Naive B cell (primary cell): ENCODE data around the gene ADAMTS9. TPM values are rescaled to one million over a fixed set of nuclear protein-coding genes. Genes with fewer than 3 reads are reported as not detected.
"Not testable (repeated sequence)": the region's sequence is repeated elsewhere in the genome, so short reads cannot be mapped to it uniquely, and the experiment has no call there.

Experiments
- ATAC-seq, 2 donors: fragments of 150-1000 bp; cut with Tn5 transposase; 2 replicates each; pipeline ENCODE4 v1.10.0; 2021; ENCODE audit warnings: low read depth in 2 of 2, mild to moderate bottlenecking in 2 of 2, moderate library complexity in 2 of 2
- DNase-seq: peaks from one replicate; pipeline ENCODE4 v3.0.0; 2022
- H3K27ac Mint-ChIP-seq, 6 donors: one replicate each; pipeline ENCODE4 v1.8.0; 2020 to 2022; ENCODE audit warnings: mild to moderate bottlenecking in 6 of 6, mixed read lengths in 6 of 6, moderate library complexity in 5 of 6, inconsistent platforms in 2 of 6
- H3K27me3 Mint-ChIP-seq, 3 donors: one replicate each; pipeline ENCODE4 v1.8.0; 2021 to 2022; ENCODE audit warnings: mixed read lengths in 3 of 3, mild to moderate bottlenecking in 1 of 3
- H3K36me3 Mint-ChIP-seq, 2 donors: one replicate each; pipeline ENCODE4 v1.8.0; 2020 to 2022; ENCODE audit warnings: mixed read lengths in 2 of 2, inconsistent platforms in 1 of 2, mild to moderate bottlenecking in 1 of 2
- H3K4me1 Mint-ChIP-seq, 3 donors: one replicate each; pipeline ENCODE4 v1.8.0; 2020 to 2022; ENCODE audit warnings: mixed read lengths in 3 of 3, inconsistent platforms in 1 of 3, mild to moderate bottlenecking in 1 of 3, moderate library complexity in 1 of 3
- H3K4me3 Mint-ChIP-seq, 8 donors: one replicate each; pipeline ENCODE4 v1.8.0; 2020 to 2022; ENCODE audit warnings: mild to moderate bottlenecking in 8 of 8, mixed read lengths in 8 of 8, moderate library complexity in 8 of 8, inconsistent platforms in 2 of 8
- H3K9me3 Mint-ChIP-seq, 7 donors: one replicate each; pipeline ENCODE4 v1.8.0; 2020 to 2022; ENCODE audit warnings: mixed read lengths in 7 of 7, mild to moderate bottlenecking in 5 of 7, inconsistent platforms in 2 of 7, moderate library complexity in 1 of 7
- polyA plus RNA-seq, 6 donors: library from polyadenylated mRNA; unstranded; fragments of 300-500 nt; fragmentation: Illumina TruSeq; gene quantifications; one replicate each; pipeline ENCODE4 v1.2.3, GENCODE V29; 2021; ENCODE audit warnings: low read depth in 6 of 6

ADAMTS9 gene
- polyA plus RNA-seq, 6 donors from 2014 or later: not detected

DNA sequence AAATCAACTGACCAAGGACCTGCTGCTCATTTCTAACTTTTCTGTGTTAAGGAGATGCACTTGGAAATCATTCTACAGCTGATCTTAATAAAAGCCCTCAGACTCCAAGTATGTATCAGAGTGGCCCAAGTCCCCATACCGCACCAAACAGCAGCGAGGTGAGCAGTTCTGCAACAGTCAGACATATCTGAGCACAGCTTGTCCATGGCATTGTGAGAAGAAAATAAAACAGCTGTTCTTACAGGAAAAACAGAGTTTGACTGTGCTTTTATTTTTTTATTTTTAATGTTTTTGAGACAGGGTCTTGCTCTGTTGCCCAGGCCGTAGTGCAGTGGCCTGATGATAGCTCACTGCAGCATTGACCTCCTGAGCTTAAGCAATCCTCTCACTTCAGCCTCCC, 131.8 kb downstream of the ADAMTS9 start:
- ATAC-seq (no peak), DNase-seq (no peak)
- no peaks in the 10 kb centered on the region for H3K4me1 Mint-ChIP-seq
- H3K27me3 Mint-ChIP-seq: peaks cover 0 to 9% (median 5%) of the 10 kb centered on the region in 3 donors
- H3K4me3 Mint-ChIP-seq: no peak overlapping the region
- no peak overlapping the region for H3K27ac Mint-ChIP-seq
- H3K9me3 Mint-ChIP-seq: peaks cover 0 to 9% (median 4%) of the 10 kb centered on the region in 7 donors
- H3K36me3 Mint-ChIP-seq: no peaks in the 10 kb centered on the region

DNA sequence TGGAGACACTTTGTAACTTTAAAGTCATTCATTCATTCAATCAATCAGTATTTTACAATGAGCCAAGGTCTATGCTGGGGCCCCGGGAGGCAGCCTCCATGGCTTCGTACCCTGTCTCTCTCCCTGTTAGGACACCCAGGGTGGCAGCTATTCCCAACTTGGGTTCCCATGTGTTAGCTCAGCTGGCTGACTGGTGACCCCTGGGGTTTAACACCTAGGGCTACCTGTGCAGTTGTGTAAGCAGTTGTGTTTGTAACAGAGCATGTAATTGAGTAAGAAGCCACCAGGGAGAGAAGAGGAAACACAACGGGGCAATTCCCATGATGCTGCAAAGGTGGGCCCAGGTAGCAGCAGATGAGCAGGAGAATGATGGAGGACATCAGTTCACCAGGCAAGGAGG, 132.4 kb downstream of the ADAMTS9 start:
- Mint-ChIP-seq H3K4me1 (no peaks in the 10 kb centered on the region), H3K27ac (no peak overlapping the region)
- no peak for ATAC-seq

DNA sequence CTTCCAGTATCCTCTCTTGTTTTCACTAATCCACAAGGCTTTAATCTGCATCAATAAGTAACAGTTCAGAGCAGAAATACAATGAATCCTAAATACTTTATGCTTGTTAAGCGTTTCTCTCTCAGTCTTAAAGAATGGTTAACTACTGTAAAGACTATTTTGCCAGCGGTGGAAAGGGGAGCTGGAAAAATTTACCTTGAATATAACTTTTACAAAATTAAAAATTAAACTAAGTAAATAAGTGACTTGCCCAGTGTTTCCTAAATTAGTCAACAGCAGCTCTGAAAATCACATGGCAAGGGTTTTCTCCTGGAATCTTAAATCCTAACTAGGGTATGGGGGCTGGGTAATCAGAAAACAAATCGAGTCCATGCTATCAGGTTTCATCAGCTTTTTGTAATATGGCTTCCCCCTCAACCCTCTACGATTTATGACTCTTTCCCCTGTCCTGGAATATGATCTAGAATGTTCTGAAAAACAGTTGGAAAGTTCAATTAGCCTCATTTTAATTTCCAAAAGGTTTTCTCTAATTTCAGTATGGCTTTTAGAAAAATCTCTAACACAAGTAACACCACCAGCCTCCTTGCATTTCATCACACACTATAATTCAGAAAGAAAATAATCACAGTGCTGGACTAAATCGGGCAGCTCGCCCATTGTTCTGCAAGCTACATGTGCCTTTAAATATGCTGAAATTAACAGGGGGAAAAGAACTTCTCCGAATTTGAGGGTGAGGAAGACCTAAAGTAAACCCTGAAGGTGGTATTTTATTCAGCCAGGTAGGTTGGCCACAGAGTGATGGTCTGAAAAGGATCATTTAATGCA, 133.5 kb downstream of the ADAMTS9 start:
- no peak overlapping the region for H3K27ac Mint-ChIP-seq
- H3K9me3 Mint-ChIP-seq: peaks cover 0 to 9% (median 4%) of the 10 kb centered on the region in 7 donors
- DNase-seq: no peak
- ATAC-seq: no peak
- H3K27me3 Mint-ChIP-seq: peaks cover 0 to 9% (median 5%) of the 10 kb centered on the region in 3 donors
- H3K4me3 Mint-ChIP-seq: no peak overlapping the region
- no peaks in the 10 kb centered on the region for H3K36me3 Mint-ChIP-seq
- H3K4me1 Mint-ChIP-seq: no peaks in the 10 kb centered on the region

More for the DNA sequence above, 132.4 kb downstream of the ADAMTS9 start:
- H3K36me3 Mint-ChIP-seq: no peaks in the 10 kb centered on the region
- no peak for DNase-seq
- peaks cover 0 to 9% (median 4%) of the 10 kb centered on the region in 7 donors for H3K9me3 Mint-ChIP-seq
- peaks cover 0 to 9% (median 5%) of the 10 kb centered on the region in 3 donors for H3K27me3 Mint-ChIP-seq
- H3K4me3 Mint-ChIP-seq: no peak overlapping the region

DNA sequence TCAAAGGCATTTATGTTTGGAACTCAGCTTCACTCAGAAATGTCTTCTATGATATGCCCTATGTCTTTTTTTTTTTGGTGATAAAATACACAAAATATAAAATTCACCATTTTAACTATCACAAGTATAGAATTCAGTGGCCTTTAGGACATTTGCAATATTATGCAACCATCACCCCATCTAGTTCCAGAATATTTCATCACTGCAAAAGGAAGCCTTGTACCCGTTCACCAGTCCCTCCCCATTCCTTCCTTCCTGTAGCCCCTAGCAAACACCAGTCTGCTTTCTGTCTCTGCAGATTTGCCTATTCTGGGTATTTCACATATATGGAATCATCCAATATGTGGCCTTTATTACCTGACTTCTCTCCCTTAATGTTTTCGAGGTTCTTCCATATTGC, 134.8 kb downstream of the ADAMTS9 start:
- Mint-ChIP-seq H3K27ac (no peak overlapping the region), H3K9me3 (peaks cover 0 to 9% (median 4%) of the 10 kb centered on the region in 7 donors), H3K4me3 (no peak overlapping the region), H3K36me3 (no peaks in the 10 kb centered on the region), H3K4me1 (no peaks in the 10 kb centered on the region), H3K27me3 (peaks cover 0 to 9% (median 5%) of the 10 kb centered on the region in 3 donors)
- DNase-seq (no peak), ATAC-seq (no peak)

DNA sequence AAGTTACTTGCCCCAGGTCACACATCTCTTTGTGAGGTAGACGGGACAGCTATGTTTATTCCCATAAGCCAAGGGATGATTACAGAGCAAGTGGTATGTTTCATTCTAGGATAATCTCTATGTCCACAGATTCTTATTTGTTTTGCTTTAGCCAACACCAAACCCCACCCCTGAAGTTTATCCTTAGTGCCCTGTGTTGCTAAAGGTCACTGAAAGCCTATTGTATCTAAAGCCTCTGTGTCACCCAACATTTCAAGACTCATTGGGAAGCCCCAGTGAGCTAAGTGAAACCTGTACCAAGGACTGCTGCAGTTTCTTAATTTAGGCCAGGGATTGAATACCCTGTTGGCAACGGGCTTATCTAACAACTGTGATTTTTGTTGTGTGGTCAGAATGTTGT, 135.6 kb downstream of the ADAMTS9 start:
- Mint-ChIP-seq H3K27me3 (peaks cover 0 to 9% (median 5%) of the 10 kb centered on the region in 3 donors), H3K9me3 (peaks cover 0 to 9% (median 4%) of the 10 kb centered on the region in 7 donors), H3K36me3 (no peaks in the 10 kb centered on the region), H3K27ac (no peak overlapping the region), H3K4me1 (no peaks in the 10 kb centered on the region), H3K4me3 (no peak overlapping the region)
- ATAC-seq: no peak
- no peak for DNase-seq

DNA sequence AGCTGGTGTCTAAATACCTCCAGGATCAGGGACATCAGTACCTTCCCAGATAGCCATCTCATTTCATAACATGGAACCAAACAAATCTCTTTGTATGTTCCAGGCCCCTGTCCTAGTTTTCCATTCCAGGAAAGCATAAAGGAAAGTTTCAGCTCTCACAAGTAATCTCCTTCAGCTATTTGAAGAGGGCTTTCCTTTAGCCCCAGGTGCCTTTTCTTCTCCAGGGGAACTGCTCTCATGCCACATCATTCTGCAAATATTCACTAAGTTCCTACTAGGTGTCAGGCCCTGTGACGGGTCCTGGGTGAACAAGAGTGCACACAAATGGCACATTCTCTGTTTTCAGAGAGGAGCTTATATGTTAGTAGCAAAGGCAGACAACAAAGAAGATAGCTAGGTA, 136.1 kb downstream of the ADAMTS9 start:
- peaks cover 0 to 9% (median 2%) of the 10 kb centered on the region in 3 donors for H3K27me3 Mint-ChIP-seq
- no peak for DNase-seq

DNA sequence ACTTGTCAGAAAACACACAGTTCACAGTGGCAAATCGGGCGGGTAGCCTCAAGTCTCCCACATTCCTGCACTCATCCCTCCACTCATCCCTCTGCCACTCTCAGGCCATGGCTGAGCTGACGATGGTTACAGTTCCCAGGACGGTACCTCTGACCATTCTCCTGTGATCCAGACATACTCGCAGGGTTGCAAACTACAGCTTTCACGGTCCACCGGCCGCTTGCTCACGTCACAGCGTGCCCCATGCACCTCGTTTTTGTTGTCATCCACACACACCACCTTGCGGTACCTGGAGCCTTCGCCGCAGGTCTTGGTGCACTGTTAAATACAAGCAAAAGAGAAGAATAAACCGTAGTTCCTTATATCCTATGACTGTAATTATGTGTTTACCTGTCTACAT, 137.1 kb downstream of the ADAMTS9 start:
- ATAC-seq: no peak

More for the DNA sequence above, 136.1 kb downstream of the ADAMTS9 start:
- Mint-ChIP-seq H3K36me3 (no peaks in the 10 kb centered on the region), H3K4me1 (no peaks in the 10 kb centered on the region), H3K9me3 (peaks cover 0 to 8% (median 2%) of the 10 kb centered on the region in 7 donors), H3K27ac (no peak overlapping the region), H3K4me3 (no peak overlapping the region)
- no peak for ATAC-seq

DNA sequence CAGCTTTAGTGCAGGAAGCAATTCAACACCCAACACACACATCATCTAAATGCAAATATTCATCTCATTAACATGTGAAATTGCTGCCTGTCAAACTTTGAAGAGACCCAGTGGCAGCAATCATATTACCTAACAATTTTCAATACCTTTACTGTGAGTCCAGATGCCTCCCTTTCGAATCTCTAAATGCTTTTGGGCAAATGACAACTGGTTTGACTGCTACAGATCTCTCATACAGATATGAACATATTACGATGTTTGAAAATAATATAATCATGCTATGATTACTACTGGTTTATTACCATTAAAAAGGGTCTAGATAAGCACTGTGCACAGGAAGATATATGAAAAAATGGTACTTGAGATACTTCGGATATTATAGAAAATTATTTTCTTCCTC, 137.9 kb downstream of the ADAMTS9 start:
- Mint-ChIP-seq H3K27me3 (no peaks in the 10 kb centered on the region), H3K4me1 (no peaks in the 10 kb centered on the region), H3K36me3 (no peaks in the 10 kb centered on the region), H3K4me3 (no peak overlapping the region), H3K27ac (no peak overlapping the region), H3K9me3 (peaks cover 0 to 10% (median 0%) of the 10 kb centered on the region in 7 donors)
- DNase-seq (no peak), ATAC-seq (no peak)

More for the DNA sequence above, 137.1 kb downstream of the ADAMTS9 start:
- Mint-ChIP-seq H3K27me3 (peaks cover 0 to 7% (median 0%) of the 10 kb centered on the region in 3 donors), H3K27ac (no peak overlapping the region), H3K4me3 (no peak overlapping the region), H3K9me3 (peaks cover 0 to 8% (median 2%) of the 10 kb centered on the region in 7 donors), H3K36me3 (no peaks in the 10 kb centered on the region), H3K4me1 (no peaks in the 10 kb centered on the region)
- DNase-seq: no peak

DNA sequence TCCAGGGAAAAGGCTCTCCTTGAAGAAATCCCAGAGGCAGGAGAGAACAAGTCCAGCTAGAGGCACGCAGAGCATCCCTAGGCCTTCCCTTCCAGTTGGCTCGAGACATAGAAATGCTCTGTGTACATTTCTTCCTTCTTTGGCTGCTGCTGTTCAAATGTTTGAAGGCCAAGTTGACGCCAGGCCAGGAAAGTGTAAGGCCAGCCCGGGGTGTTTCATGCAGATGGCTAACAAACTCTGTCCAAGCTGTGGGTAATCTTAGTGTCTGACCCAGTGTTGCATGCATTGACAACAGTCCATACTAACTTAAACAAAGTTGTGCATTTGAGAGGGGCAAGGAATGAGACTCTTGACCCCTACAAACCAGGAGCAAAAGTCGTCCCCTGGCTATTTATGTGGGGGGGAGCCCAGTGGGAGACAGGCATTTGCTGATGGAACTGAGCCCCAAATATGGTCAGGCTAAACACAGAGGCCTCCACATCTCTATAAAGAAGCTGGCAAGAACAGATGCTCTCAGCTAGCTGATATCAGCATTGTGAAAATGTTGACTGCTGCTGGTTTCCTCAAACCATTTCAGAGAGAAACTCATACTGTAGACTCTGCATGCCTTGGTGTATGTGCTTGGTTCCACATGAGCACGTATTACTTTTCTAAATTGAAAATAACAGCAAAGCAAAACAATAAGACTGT, 139.5 kb downstream of the ADAMTS9 start:
- Mint-ChIP-seq H3K27ac (no peak overlapping the region), H3K27me3 (no peaks in the 10 kb centered on the region), H3K9me3 (peaks cover 0 to 11% (median 2%) of the 10 kb centered on the region in 7 donors), H3K4me1 (no peaks in the 10 kb centered on the region), H3K4me3 (no peak overlapping the region), H3K36me3 (no peaks in the 10 kb centered on the region)
- ATAC-seq (no peak), DNase-seq (no peak)

DNA sequence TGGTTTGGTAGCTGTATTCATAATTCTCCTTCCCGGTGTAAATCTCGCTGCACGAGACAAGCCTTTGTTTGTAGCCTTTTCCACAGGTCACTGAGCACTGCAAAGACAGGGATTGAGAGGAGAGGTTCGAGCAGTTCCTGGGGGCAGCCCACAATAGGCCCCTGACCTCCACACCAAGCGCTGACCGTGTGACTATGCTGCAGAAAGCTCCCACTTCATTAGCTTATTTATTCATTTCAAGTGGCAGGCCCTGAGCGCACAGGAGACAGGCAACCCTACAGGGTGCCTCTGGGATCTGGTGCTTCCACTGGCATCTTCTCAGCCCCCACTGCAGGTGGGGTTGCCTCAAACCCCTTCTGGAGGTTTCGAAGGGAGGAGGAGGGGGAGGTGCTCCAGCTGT, 140.9 kb downstream of the ADAMTS9 start:
- Mint-ChIP-seq H3K27ac (no peak overlapping the region), H3K4me3 (no peak overlapping the region), H3K27me3 (no peaks in the 10 kb centered on the region), H3K36me3 (no peaks in the 10 kb centered on the region), H3K4me1 (no peaks in the 10 kb centered on the region), H3K9me3 (peaks cover 0 to 11% (median 2%) of the 10 kb centered on the region in 7 donors)
- DNase-seq (no peak), ATAC-seq (no peak)

DNA sequence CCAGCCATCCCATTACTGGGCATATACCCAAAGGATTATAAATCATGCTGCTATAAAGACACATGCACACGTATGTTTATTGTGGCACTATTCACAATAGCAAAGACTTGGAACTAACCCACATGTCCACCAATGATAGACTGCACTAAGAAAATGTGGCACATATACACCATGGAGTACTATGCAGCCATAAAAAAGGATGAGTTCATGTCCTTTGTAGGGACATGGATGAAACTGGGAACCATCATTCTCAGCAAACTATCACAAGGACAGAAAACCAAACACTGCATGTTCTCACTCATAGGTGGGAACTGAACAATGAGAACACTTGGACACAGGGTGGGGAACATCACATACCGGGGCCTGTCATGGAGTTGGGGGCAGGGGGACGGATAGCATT, 142.6 kb downstream of the ADAMTS9 start:
- not testable (repeated sequence) for H3K27ac Mint-ChIP-seq, H3K4me1 Mint-ChIP-seq, ATAC-seq, DNase-seq, H3K27me3 Mint-ChIP-seq, H3K9me3 Mint-ChIP-seq, H3K4me3 Mint-ChIP-seq, H3K36me3 Mint-ChIP-seq

DNA sequence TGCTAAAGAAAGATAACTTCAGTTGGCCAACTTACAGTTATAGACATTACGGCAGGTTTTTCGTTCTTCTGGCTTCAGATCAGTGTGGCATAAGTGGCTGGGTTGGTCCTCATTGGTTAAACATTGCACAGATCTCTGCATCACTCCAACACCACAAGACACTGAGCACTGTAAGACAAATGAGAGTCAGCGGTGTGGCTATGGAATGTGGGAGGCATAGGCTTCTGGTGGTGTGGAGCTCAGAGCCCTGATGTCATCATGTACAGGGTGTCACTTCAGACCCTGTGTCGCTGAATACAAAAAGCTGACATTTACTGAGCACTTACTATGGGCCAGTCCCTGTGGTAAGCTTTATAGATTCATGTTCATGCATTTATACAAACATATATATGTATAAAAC, 146.0 kb downstream of the ADAMTS9 start:
- Mint-ChIP-seq H3K4me1 (no peaks in the 10 kb centered on the region), H3K27ac (no peak overlapping the region), H3K4me3 (no peak overlapping the region), H3K36me3 (no peaks in the 10 kb centered on the region), H3K9me3 (peaks cover 0 to 7% (median 4%) of the 10 kb centered on the region in 7 donors), H3K27me3 (peaks cover 0 to 7% (median 0%) of the 10 kb centered on the region in 3 donors)
- DNase-seq (no peak), ATAC-seq (no peak)

DNA sequence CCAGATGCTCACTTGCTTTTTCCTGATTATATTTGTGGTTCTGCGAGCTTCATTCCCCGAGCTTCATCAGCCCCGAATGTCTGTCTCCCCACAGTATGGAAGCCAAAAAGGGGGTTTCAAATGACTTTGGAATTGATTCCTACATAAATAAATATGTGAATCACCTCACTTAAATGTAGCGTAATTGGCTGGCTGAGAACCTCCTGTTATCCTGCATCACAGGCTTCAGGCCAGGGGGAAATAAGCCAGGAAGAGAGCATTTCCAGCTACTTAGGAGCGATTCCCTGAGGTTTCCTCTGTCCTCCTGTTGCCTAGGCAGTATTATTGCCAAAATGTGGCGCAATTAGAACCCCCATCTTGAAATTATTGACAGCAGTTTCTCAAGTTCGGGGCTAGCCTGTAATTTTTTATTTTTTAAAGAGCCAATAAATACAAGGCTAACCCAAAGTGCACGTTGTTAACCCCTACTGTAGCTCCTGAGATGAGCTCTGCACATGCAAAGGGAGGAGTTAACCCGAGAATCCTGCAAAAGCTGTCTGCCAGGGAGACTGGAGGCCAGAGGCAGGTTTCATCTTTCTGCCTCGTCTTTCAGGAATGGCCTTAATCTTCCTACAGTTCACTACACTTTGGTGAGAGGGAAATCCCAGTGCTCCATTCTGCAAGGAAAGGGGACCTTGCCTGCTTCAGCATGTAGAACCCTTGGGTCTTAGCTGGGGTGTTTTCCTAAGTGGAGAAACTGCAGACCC, 148.2 kb downstream of the ADAMTS9 start:
- no peak for DNase-seq
- Mint-ChIP-seq H3K4me3 (no peak overlapping the region), H3K27me3 (peaks cover 0 to 14% (median 5%) of the 10 kb centered on the region in 3 donors), H3K4me1 (no peaks in the 10 kb centered on the region), H3K27ac (no peak overlapping the region), H3K9me3 (peaks cover 0 to 4% (median 0%) of the 10 kb centered on the region in 7 donors), H3K36me3 (no peaks in the 10 kb centered on the region)
- ATAC-seq: no peak
